Uterus (tissue), 2 donors: ENCODE measurements around the gene CYP51A1.

Source experiments
- POLR2A ChIP-seq, 2 donors: fragments of 450-650 bp; IDR thresholded peaks; one replicate each; pipeline ENCODE4 v1.6.1; 2016; ENCODE audit warnings: antibody characterized with exemption in 2 of 2, mild to moderate bottlenecking in 1 of 2, moderate library complexity in 1 of 2
- TF ChIP-seq, protein P1 (sequence below), 4 experiments: fragments of 200-600 bp in 2 of 4; fragments of 450-650 bp in 2 of 4; sonication (generic) in 2 of 4; IDR thresholded peaks; one replicate each; pipeline ENCODE4 v1.5.1; 2016 to 2019; ENCODE audit warnings: antibody characterized with exemption in 4 of 4, mild to moderate bottlenecking in 2 of 4, moderate library complexity in 1 of 4

DNA sequence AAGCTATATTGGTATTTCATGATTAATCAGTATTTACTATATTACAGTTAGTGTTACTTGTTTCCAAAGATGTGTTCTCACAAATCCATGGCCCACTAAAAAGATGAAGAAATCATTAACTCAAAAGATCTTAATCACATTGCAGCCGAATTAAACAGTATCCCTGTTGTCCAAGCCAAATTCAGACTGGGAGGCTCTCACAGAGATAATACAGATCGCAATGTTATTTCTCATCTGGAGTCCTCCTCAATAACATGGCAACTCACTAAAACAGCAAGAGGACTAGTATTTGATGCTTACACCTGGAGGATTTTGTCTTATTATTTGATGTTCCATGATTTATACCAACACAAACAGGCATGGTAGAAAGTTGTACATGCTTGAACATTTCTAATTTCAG lies 23.4 kb downstream of the CYP51A1 start:
- no peak for TF ChIP-seq POLR2A (IDR thresholded peaks at IDR 0.05)
- TF ChIP-seq, protein P1, sequence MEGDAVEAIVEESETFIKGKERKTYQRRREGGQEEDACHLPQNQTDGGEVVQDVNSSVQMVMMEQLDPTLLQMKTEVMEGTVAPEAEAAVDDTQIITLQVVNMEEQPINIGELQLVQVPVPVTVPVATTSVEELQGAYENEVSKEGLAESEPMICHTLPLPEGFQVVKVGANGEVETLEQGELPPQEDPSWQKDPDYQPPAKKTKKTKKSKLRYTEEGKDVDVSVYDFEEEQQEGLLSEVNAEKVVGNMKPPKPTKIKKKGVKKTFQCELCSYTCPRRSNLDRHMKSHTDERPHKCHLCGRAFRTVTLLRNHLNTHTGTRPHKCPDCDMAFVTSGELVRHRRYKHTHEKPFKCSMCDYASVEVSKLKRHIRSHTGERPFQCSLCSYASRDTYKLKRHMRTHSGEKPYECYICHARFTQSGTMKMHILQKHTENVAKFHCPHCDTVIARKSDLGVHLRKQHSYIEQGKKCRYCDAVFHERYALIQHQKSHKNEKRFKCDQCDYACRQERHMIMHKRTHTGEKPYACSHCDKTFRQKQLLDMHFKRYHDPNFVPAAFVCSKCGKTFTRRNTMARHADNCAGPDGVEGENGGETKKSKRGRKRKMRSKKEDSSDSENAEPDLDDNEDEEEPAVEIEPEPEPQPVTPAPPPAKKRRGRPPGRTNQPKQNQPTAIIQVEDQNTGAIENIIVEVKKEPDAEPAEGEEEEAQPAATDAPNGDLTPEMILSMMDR (IDR thresholded peaks at IDR 0.05) = no peak
